Measurements from ENCODE around the gene DDX47.

The DDX47 gene

DNA sequence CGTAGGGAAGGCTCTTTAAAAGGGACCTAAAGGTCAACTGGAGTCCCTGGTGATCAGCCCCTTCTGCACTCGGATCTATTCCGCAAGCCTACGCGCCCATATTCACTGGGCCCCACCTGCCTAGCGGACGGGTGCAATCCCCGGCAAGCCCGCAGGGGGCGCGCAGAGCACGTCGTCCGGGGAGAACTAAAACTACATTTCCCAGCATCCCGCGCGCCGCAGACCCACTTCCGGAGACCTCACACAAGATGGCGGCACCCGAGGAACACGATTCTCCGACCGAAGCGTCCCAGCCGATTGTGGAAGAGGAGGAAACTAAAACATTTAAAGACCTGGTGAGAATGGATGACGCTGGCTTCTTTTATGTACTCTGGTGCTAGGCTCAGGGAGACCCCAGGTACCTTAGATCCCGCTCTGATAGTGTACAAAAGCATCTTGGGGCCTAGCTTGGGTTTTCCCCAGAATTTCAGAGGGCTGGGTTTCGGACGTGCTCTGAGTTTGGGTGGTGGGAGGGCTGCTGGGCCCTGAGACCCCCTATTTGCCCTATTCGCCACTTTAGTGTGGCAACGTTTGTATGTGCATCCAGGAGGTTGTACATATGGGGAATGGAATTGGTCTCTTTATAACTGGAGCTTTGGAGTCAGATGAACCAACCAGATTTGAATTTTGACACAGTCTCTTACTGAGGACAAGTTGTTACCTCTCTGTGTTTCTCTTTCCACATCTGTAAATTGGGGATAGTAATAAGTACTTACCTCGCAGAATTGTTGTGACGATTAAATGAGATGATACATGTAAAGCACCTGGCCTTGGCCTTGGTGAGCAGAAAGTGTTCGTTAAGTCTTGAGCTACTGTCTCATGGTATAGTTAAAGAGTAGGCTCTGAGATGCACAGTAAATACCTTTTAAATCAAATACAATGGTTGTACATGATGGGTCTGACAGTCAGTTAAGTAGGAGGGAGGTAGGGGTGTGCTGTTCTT lies at the start of gene DDX47:
DDX47 (plus strand) TSS at position 227 of the 982 bp plus-strand sequence; CDS start at position 249, 22 bp downstream.
- TF ChIP-seq EZH2 (IDR thresholded peaks at IDR 0.05; ENCODE audit: borderline replicate concordance, low read length) = no peak
- TF ChIP-seq, protein P1, sequence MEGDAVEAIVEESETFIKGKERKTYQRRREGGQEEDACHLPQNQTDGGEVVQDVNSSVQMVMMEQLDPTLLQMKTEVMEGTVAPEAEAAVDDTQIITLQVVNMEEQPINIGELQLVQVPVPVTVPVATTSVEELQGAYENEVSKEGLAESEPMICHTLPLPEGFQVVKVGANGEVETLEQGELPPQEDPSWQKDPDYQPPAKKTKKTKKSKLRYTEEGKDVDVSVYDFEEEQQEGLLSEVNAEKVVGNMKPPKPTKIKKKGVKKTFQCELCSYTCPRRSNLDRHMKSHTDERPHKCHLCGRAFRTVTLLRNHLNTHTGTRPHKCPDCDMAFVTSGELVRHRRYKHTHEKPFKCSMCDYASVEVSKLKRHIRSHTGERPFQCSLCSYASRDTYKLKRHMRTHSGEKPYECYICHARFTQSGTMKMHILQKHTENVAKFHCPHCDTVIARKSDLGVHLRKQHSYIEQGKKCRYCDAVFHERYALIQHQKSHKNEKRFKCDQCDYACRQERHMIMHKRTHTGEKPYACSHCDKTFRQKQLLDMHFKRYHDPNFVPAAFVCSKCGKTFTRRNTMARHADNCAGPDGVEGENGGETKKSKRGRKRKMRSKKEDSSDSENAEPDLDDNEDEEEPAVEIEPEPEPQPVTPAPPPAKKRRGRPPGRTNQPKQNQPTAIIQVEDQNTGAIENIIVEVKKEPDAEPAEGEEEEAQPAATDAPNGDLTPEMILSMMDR (IDR thresholded peaks at IDR 0.05; ENCODE audit: low read length) = peak; percentile 84
- H2AFZ ChIP-seq (ENCODE audit: low read length) = no peak within 1 kb of the TSS
- H3K4me3 ChIP-seq (ENCODE audit: low read depth, low read length, poor library complexity, severe bottlenecking) = peak within 1 kb of the TSS; percentile 99
- H3F3A ChIP-seq (ENCODE audit: insufficient read depth, low read length) = no peaks in the 10 kb centered on the region
- H3K9me3 ChIP-seq (ENCODE audit: low read length) = no peaks in the 10 kb centered on the region
- H3K9ac ChIP-seq (ENCODE audit: low read length) = peak within 1 kb of the TSS; percentile 97
- no peaks in the 10 kb centered on the region for H4K20me1 ChIP-seq (ENCODE audit: insufficient read depth, low read length)
- H3K27ac ChIP-seq (ENCODE audit: low read depth, low read length, poor library complexity, severe bottlenecking) = peak within 1 kb of the TSS; percentile 3
- H3K4me2 ChIP-seq (ENCODE audit: low read length) = peak within 1 kb of the TSS; percentile 100
- H3K79me2 ChIP-seq (ENCODE audit: insufficient read depth, low read length) = peaks cover 30% of the 10 kb centered on the region
- H3K27me3 ChIP-seq (ENCODE audit: insufficient read depth, low read length) = no peaks in the 10 kb centered on the region
- no peaks in the 10 kb centered on the region for H3K9me2 ChIP-seq (ENCODE audit: low read depth, low read length)
- peaks cover 23% of the 10 kb centered on the region for H3K36me3 ChIP-seq (ENCODE audit: insufficient read depth, low read length)
- H3K4me1 ChIP-seq (ENCODE audit: insufficient read depth, low read length, severe bottlenecking) = peaks cover 13% of the 10 kb centered on the region

DNA sequence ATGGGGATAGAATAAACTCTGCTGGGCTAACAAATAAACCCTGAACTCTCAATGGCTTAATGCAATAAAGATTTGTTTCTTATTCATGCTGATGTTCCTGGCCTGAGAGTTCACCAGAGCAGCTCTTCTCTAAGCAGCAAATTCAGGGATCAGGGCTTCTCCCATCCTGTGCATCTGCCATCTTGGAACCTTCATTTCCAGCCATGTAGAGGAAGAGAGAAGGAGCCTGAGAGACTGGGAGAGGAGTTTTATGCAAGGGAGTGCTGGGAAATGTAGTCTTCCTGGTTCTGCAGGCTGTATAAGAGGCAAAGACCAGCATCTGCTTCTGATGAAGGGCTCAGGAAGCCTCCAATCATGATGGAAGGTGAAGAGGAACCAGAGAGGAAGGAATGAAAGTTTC lies 48.3 kb upstream of the DDX47 start:
- Histone ChIP-seq H3F3A (ENCODE audit: insufficient read depth, low read length) (no peaks in the 10 kb centered on the region), H3K4me2 (ENCODE audit: low read length) (no peak overlapping the region), H3K9me2 (ENCODE audit: low read depth, low read length) (no peaks in the 10 kb centered on the region), H3K4me1 (ENCODE audit: insufficient read depth, low read length, severe bottlenecking) (no peaks in the 10 kb centered on the region), H3K4me3 (ENCODE audit: low read depth, low read length, poor library complexity, severe bottlenecking) (no peak overlapping the region), H3K27ac (ENCODE audit: low read depth, low read length, poor library complexity, severe bottlenecking) (no peak overlapping the region), H3K27me3 (ENCODE audit: insufficient read depth, low read length) (no peaks in the 10 kb centered on the region), H2AFZ (ENCODE audit: low read length) (no peak overlapping the region), H3K36me3 (ENCODE audit: insufficient read depth, low read length) (no peaks in the 10 kb centered on the region), H4K20me1 (ENCODE audit: insufficient read depth, low read length) (no peaks in the 10 kb centered on the region), H3K9me3 (ENCODE audit: low read length) (no peaks in the 10 kb centered on the region; the same call in 1 of the 2 replicates), H3K9ac (ENCODE audit: low read length) (no peak overlapping the region), H3K79me2 (ENCODE audit: insufficient read depth, low read length) (no peaks in the 10 kb centered on the region)
- TF ChIP-seq, protein P1 (IDR thresholded peaks at IDR 0.05; ENCODE audit: low read length) = no peak
- TF ChIP-seq EZH2 (IDR thresholded peaks at IDR 0.05; ENCODE audit: borderline replicate concordance, low read length) = no peak

DNA sequence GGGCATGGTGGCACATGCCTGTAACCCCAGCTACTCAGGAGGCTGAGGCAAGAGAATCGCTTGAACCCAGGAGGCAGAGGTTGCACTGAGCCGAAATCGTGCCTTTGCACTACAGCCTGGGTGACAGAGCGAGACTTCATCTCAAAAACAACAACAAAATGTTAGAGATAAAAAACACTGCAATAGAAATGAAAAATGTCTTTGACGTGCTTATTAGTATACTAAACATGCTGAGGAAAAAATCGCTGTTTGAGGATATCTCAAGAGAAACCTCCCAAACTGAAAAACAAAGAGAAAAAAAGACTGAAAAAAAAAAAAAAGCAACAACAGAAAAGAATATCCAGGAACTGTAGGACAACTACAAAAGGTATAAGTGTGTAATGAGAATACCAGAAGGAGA lies 42.9 kb upstream of the DDX47 start:
- Histone ChIP-seq H3K27ac (ENCODE audit: low read depth, low read length, poor library complexity, severe bottlenecking) (no peak overlapping the region), H4K20me1 (ENCODE audit: insufficient read depth, low read length) (no peaks in the 10 kb centered on the region), H2AFZ (ENCODE audit: low read length) (no peak overlapping the region), H3K4me1 (ENCODE audit: insufficient read depth, low read length, severe bottlenecking) (no peaks in the 10 kb centered on the region), H3K36me3 (ENCODE audit: insufficient read depth, low read length) (no peaks in the 10 kb centered on the region), H3K9me2 (ENCODE audit: low read depth, low read length) (no peaks in the 10 kb centered on the region), H3K27me3 (ENCODE audit: insufficient read depth, low read length) (no peaks in the 10 kb centered on the region), H3K4me3 (ENCODE audit: low read depth, low read length, poor library complexity, severe bottlenecking) (no peak overlapping the region), H3F3A (ENCODE audit: insufficient read depth, low read length) (no peaks in the 10 kb centered on the region), H3K9me3 (ENCODE audit: low read length) (no peaks in the 10 kb centered on the region; the same call in 1 of the 2 replicates), H3K9ac (ENCODE audit: low read length) (no peak overlapping the region), H3K4me2 (ENCODE audit: low read length) (no peak overlapping the region), H3K79me2 (ENCODE audit: insufficient read depth, low read length) (no peaks in the 10 kb centered on the region)
- TF ChIP-seq EZH2 (IDR thresholded peaks at IDR 0.05; ENCODE audit: borderline replicate concordance, low read length) = no peak
- TF ChIP-seq, protein P1 (IDR thresholded peaks at IDR 0.05; ENCODE audit: low read length) = no peak

All from OCI-LY1 (cell line).